Spinal cord (tissue), 10 donors: Measurements from ENCODE around the gene DACT3. TPM values are rescaled to one million over a fixed set of nuclear protein-coding genes. Genes with fewer than 3 reads are reported as not detected.

Experiments
- DNase-seq, 6 donors: peaks; one replicate each; pipeline versions ENCODE4 v3.0.0 to v3.0.0-alpha.2; 2013 to 2015; ENCODE audit warnings: low spot score in 6 of 6, low read depth in 4 of 6
- H3K27ac ChIP-seq: one replicate; pipeline ENCODE4 v1.5.1; 2013; ENCODE audit warnings: low read depth, low read length, control low read depth
- H3K27me3 ChIP-seq: one replicate; pipeline ENCODE4 v1.6.1; 2013; ENCODE audit warnings: low read length; ENCODE audit not compliant: control insufficient read depth, insufficient read depth
- H3K36me3 ChIP-seq: one replicate; pipeline ENCODE4 v1.6.1; 2013; ENCODE audit warnings: low read length; ENCODE audit not compliant: control insufficient read depth, insufficient read depth
- H3K4me1 ChIP-seq: one replicate; pipeline ENCODE4 v1.6.1; 2013; ENCODE audit warnings: low read length; ENCODE audit not compliant: control insufficient read depth, insufficient read depth
- H3K4me3 ChIP-seq: one replicate; pipeline ENCODE4 v1.5.1; 2013; ENCODE audit warnings: low read depth, low read length, control low read depth
- H3K9me3 ChIP-seq: one replicate; pipeline ENCODE4 v1.6.1; 2013; ENCODE audit warnings: low read length; ENCODE audit not compliant: control insufficient read depth, insufficient read depth
- WGBS: methylation state at CpG from one replicate; pipeline ENCODE4 v1.1.5; 2013; ENCODE audit warnings: missing lambda C conversion rate; ENCODE audit not compliant: insufficient coverage; 5-methylcytosine and 5-hydroxymethylcytosine counted together
- polyA plus RNA-seq, 2 donors: library from polyadenylated mRNA; unstranded; fragments of 120-200 nt; gene quantifications; one replicate each; pipeline ENCODE4 v1.2.1, GENCODE V29; 2013; ENCODE audit not compliant: insufficient read length in 2 of 2
- total RNA-seq, 2 donors: library from RNA; depleted of rRNA in 1 of 2; stranded (reverse); fragments of 120-200 nt in 1 of 2; fragments of >200 nt in 1 of 2; gene quantifications; one replicate each; pipeline versions ENCODE4 v1.2.3 to v1.2.4, GENCODE V29; 2013 to 2014
- donor health status: healthy.

Gene DACT3
- total and polyA plus RNA-seq, 4 donors = 12.8 to 50.8 (median 34.2) TPM

- Histone ChIP-seq H3K36me3 (no peaks in the 10 kb centered on the region), H3K4me3 (no peak overlapping the region), H3K9me3 (no peaks in the 10 kb centered on the region), H3K27ac (no peak overlapping the region), H3K4me1 (peaks cover 17% of the 10 kb centered on the region), H3K27me3 (no peaks in the 10 kb centered on the region)
- WGBS = 79% methylated on average over 5 of the region's 14 CpGs
- DNase-seq = no peak
These were observed 34.5 kb downstream of the DACT3 start for GRCh38 chr19:46626446-46626845.

GRCh38 chr19:46625731-46626130 is 35.3 kb downstream of the DACT3 start:
- H3K4me3 ChIP-seq = no peak overlapping the region
- H3K4me1 ChIP-seq = peaks cover 21% of the 10 kb centered on the region
- no peak overlapping the region for H3K27ac ChIP-seq
- no peaks in the 10 kb centered on the region for H3K27me3 ChIP-seq
- no peaks in the 10 kb centered on the region for H3K36me3 ChIP-seq
- 90% methylated on average over 12 of the region's 12 CpGs for WGBS
- no peak for DNase-seq
- no peaks in the 10 kb centered on the region for H3K9me3 ChIP-seq

- 28% methylated on average over 13 of the region's 13 CpGs for WGBS
- no peak within 1 kb of the TSS for H3K4me3 ChIP-seq
- H3K27ac ChIP-seq = peak within 1 kb of the TSS; percentile 10
- no peaks in the 10 kb centered on the region for H3K9me3 ChIP-seq
- DNase-seq = no peak
- peaks cover 24% of the 10 kb centered on the region for H3K4me1 ChIP-seq
- H3K36me3 ChIP-seq = no peaks in the 10 kb centered on the region
- no peaks in the 10 kb centered on the region for H3K27me3 ChIP-seq
These were observed 35.9 kb downstream of the DACT3 start, which contains the start of gene PTGIR for GRCh38 chr19:46624958-46625661. Gene PTGIR (minus strand): TSS chr19:46625089. CDS start chr19:46624225, 864 bp downstream.

- Histone ChIP-seq H3K4me1 (peaks cover 29% of the 10 kb centered on the region), H3K36me3 (no peaks in the 10 kb centered on the region), H3K4me3 (no peak overlapping the region), H3K9me3 (no peaks in the 10 kb centered on the region), H3K27ac (no peak overlapping the region), H3K27me3 (no peaks in the 10 kb centered on the region)
- DNase-seq = no peak
- WGBS = 91% methylated on average over 28 of the region's 35 CpGs
These were observed 37.0 kb downstream of the DACT3 start for GRCh38 chr19:46623915-46624502.

GRCh38 chr19:46622118-46622446 is 38.9 kb downstream of the DACT3 start:
- peaks cover 35% of the 10 kb centered on the region for H3K4me1 ChIP-seq
- H3K9me3 ChIP-seq = no peaks in the 10 kb centered on the region
- no peaks in the 10 kb centered on the region for H3K36me3 ChIP-seq
- H3K27ac ChIP-seq = no peak overlapping the region
- DNase-seq = no peak
- H3K27me3 ChIP-seq = no peaks in the 10 kb centered on the region
- no peak overlapping the region for H3K4me3 ChIP-seq
- WGBS = 75% methylated on average over 7 of the region's 7 CpGs

GRCh38 chr19:46621191-46622117 is 39.5 kb downstream of the DACT3 start:
- Histone ChIP-seq H3K36me3 (no peaks in the 10 kb centered on the region), H3K27me3 (no peaks in the 10 kb centered on the region), H3K4me3 (no peak overlapping the region), H3K4me1 (peaks cover 41% of the 10 kb centered on the region), H3K27ac (peak overlapping the region; percentile 57), H3K9me3 (no peaks in the 10 kb centered on the region)
- 44% methylated on average over 26 of the region's 32 CpGs for WGBS
- no peak for DNase-seq

GRCh38 chr19:46620716-46621115 is 40.3 kb downstream of the DACT3 start:
- no peak for DNase-seq
- Histone ChIP-seq H3K27me3 (no peaks in the 10 kb centered on the region), H3K4me3 (no peak overlapping the region), H3K4me1 (peaks cover 41% of the 10 kb centered on the region), H3K27ac (peak overlapping the region; percentile 57), H3K36me3 (no peaks in the 10 kb centered on the region), H3K9me3 (no peaks in the 10 kb centered on the region)
- 7% methylated on average over 2 of the region's 6 CpGs for WGBS

- Histone ChIP-seq H3K27me3 (no peaks in the 10 kb centered on the region), H3K27ac (peak overlapping the region; percentile 57), H3K9me3 (no peaks in the 10 kb centered on the region), H3K4me1 (peaks cover 39% of the 10 kb centered on the region), H3K4me3 (no peak overlapping the region), H3K36me3 (no peaks in the 10 kb centered on the region)
- no peak for DNase-seq
- WGBS = 100% methylated on average over 3 of the region's 3 CpGs
These were observed 40.7 kb downstream of the DACT3 start for GRCh38 chr19:46620267-46620666.

GRCh38 chr19:46618670-46619231 is 42.2 kb downstream of the DACT3 start:
- Histone ChIP-seq H3K36me3 (no peaks in the 10 kb centered on the region), H3K27me3 (no peaks in the 10 kb centered on the region), H3K4me1 (peaks cover 42% of the 10 kb centered on the region), H3K4me3 (no peak overlapping the region), H3K9me3 (no peaks in the 10 kb centered on the region), H3K27ac (no peak overlapping the region)
- DNase-seq = no peak
- 80% methylated on average over 6 of the region's 9 CpGs for WGBS
